Measurements from ENCODE around the gene OR6N2.

Gene OR6N2

GRCh38 chr1:158752155-158752712 lies 28.8 kb downstream of the OR6N2 start:
- DNase-seq, result no peak

GRCh38 chr1:158735848-158736247 lies 45.2 kb downstream of the OR6N2 start:
- no peak for DNase-seq

- peak; percentile 34 for DNase-seq
Observed at GRCh38 chr1:158732524-158732923, 48.5 kb downstream of the OR6N2 start.

- DNase-seq, result no peak
Observed at GRCh38 chr1:158731707-158732106, 49.3 kb downstream of the OR6N2 start.

GRCh38 chr1:158730453-158730852 lies 50.6 kb downstream of the OR6N2 start:
- DNase-seq, result no peak

- peak; percentile 27 for DNase-seq
Observed at GRCh38 chr1:158728510-158729225, 52.3 kb downstream of the OR6N2 start.

- no peak for DNase-seq
Observed at GRCh38 chr1:158724442-158724841, 56.6 kb downstream of the OR6N2 start.

Measured in hematopoietic multipotent progenitor cell treated with erythropoietin and hydrocortisone succinate and interleukin-3 and kit ligand, for 4 days (in vitro differentiated cells).